WI38 (cell line): ENCODE results near the gene MUSK.
"Not testable (repeated sequence)": the region's sequence is repeated elsewhere in the genome, so short reads cannot be mapped to it uniquely, and the experiment has no call there.

Experiments
- H3K4me3 ChIP-seq: 2 replicates; pipeline ENCODE4 v1.5.1; 2011; ENCODE audit warnings: low read depth, mild to moderate bottlenecking, control low read depth, low read length
- CTCF ChIP-seq: IDR thresholded peaks from 2 replicates; pipeline ENCODE4 v1.5.1; 2012; ENCODE audit warnings: low read depth, mild to moderate bottlenecking, control low read depth, low read length

MUSK gene

GRCh38 chr9:110775724-110776123, 107.1 kb downstream of the MUSK start:
- no peak overlapping the region for H3K4me3 ChIP-seq
- no peak for TF ChIP-seq CTCF

GRCh38 chr9:110776221-110776620, 107.6 kb downstream of the MUSK start:
- no peak for TF ChIP-seq CTCF
- no peak overlapping the region for H3K4me3 ChIP-seq

GRCh38 chr9:110777196-110777875, 108.7 kb downstream of the MUSK start:
- H3K4me3 ChIP-seq, result no peak overlapping the region
- TF ChIP-seq CTCF, result no peak

- TF ChIP-seq CTCF, result no peak
- no peak overlapping the region for H3K4me3 ChIP-seq
These were observed 109.3 kb downstream of the MUSK start for GRCh38 chr9:110777876-110778215.

GRCh38 chr9:110782701-110783100, 114.1 kb downstream of the MUSK start:
- H3K4me3 ChIP-seq, result no peak overlapping the region
- TF ChIP-seq CTCF, result no peak

- TF ChIP-seq CTCF, result no peak
- H3K4me3 ChIP-seq, result no peak overlapping the region
These were observed 115.7 kb downstream of the MUSK start for GRCh38 chr9:110784309-110784708.

- TF ChIP-seq CTCF, result no peak
These were observed 116.6 kb downstream of the MUSK start for GRCh38 chr9:110785166-110785565.

GRCh38 chr9:110788396-110788795, 119.8 kb downstream of the MUSK start:
- H3K4me3 ChIP-seq, result not testable (repeated sequence)

More at GRCh38 chr9:110785166-110785565, 116.6 kb downstream of the MUSK start:
- H3K4me3 ChIP-seq, result no peak overlapping the region
